Measurements from ENCODE around the gene KPNA6. TPM values are rescaled to one million over a fixed set of nuclear protein-coding genes. Genes with fewer than 3 reads are reported as not detected.
A peak's percentile ranks its signal among the peaks of the same experiment; 100 is the strongest.

Gene KPNA6
- total RNA-seq, 1 experiment from 2014 or later, result 86.9 TPM

GRCh38 chr1:32220746-32221580, 113.1 kb downstream of the KPNA6 start:
- intact Hi-C loops (cut with micrococcal nuclease), result no loop called here
- peaks cover 9% of the 10 kb centered on the region for H3K4me1 Mint-ChIP-seq (ENCODE audit: insufficient read depth, unreplicated experiment)
- H3K9me3 Mint-ChIP-seq (ENCODE audit: unreplicated experiment), result no peaks in the 10 kb centered on the region
- H3K27ac Mint-ChIP-seq (ENCODE audit: low read depth, unreplicated experiment), result peak overlapping the region; percentile 98
- H3K36me3 Mint-ChIP-seq (ENCODE audit: insufficient read depth, unreplicated experiment), result peaks cover 64% of the 10 kb centered on the region
- no peaks in the 10 kb centered on the region for H3K27me3 Mint-ChIP-seq (ENCODE audit: insufficient read depth, unreplicated experiment)
- no peak for DNase-seq (ENCODE audit: unreplicated experiment)
- CTCF ChIA-PET, result interaction anchor here (0.6 kb wide), 4 partner anchors 28 to 187 kb away, joined by 3 to 5 read pairs (median 3); no protein-coding TSS in a partner anchor
- TF ChIP-seq, protein P1, sequence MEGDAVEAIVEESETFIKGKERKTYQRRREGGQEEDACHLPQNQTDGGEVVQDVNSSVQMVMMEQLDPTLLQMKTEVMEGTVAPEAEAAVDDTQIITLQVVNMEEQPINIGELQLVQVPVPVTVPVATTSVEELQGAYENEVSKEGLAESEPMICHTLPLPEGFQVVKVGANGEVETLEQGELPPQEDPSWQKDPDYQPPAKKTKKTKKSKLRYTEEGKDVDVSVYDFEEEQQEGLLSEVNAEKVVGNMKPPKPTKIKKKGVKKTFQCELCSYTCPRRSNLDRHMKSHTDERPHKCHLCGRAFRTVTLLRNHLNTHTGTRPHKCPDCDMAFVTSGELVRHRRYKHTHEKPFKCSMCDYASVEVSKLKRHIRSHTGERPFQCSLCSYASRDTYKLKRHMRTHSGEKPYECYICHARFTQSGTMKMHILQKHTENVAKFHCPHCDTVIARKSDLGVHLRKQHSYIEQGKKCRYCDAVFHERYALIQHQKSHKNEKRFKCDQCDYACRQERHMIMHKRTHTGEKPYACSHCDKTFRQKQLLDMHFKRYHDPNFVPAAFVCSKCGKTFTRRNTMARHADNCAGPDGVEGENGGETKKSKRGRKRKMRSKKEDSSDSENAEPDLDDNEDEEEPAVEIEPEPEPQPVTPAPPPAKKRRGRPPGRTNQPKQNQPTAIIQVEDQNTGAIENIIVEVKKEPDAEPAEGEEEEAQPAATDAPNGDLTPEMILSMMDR (IDR thresholded peaks at IDR 0.05; ENCODE audit: unreplicated experiment), result no peak
- H3K4me3 Mint-ChIP-seq (ENCODE audit: unreplicated experiment), result peak overlapping the region; percentile 90
- BruUV-seq (replicated peaks), result no TSS peak
- POLR2A ChIA-PET, result interaction anchor here (0.6 to 1.3 kb wide), 3 partner anchors 15 to 567 kb away, joined by 3 to 5 read pairs (median 5); partner anchors contain the start of genes HDAC1 and IQCC

- POLR2A ChIA-PET, result interaction anchor here (0.7 to 1.3 kb wide), 2 partner anchors 16 to 432 kb away, joined by 3 to 5 read pairs; partner anchors contain the start of gene IQCC
- TF ChIP-seq, protein P1 (IDR thresholded peaks at IDR 0.05; ENCODE audit: unreplicated experiment), result no peak
- Mint-ChIP-seq H3K4me1 (ENCODE audit: insufficient read depth, unreplicated experiment) (peaks cover 9% of the 10 kb centered on the region), H3K36me3 (ENCODE audit: insufficient read depth, unreplicated experiment) (peaks cover 64% of the 10 kb centered on the region), H3K4me3 (ENCODE audit: unreplicated experiment) (peak overlapping the region; percentile 90), H3K9me3 (ENCODE audit: unreplicated experiment) (no peaks in the 10 kb centered on the region), H3K27ac (ENCODE audit: low read depth, unreplicated experiment) (peak overlapping the region; percentile 98), H3K27me3 (ENCODE audit: insufficient read depth, unreplicated experiment) (no peaks in the 10 kb centered on the region)
- CTCF ChIA-PET, result interaction anchor here (0.6 kb wide), 2 partner anchors 180 to 187 kb away, joined by 3 read pairs; no protein-coding TSS in a partner anchor
- intact Hi-C loops (cut with micrococcal nuclease), result no loop called here
- TSS peak; percentile 51 for BruUV-seq (replicated peaks)
- DNase-seq (ENCODE audit: unreplicated experiment), result no peak
These were observed 113.7 kb downstream of the KPNA6 start for GRCh38 chr1:32221581-32221979.

DNA sequence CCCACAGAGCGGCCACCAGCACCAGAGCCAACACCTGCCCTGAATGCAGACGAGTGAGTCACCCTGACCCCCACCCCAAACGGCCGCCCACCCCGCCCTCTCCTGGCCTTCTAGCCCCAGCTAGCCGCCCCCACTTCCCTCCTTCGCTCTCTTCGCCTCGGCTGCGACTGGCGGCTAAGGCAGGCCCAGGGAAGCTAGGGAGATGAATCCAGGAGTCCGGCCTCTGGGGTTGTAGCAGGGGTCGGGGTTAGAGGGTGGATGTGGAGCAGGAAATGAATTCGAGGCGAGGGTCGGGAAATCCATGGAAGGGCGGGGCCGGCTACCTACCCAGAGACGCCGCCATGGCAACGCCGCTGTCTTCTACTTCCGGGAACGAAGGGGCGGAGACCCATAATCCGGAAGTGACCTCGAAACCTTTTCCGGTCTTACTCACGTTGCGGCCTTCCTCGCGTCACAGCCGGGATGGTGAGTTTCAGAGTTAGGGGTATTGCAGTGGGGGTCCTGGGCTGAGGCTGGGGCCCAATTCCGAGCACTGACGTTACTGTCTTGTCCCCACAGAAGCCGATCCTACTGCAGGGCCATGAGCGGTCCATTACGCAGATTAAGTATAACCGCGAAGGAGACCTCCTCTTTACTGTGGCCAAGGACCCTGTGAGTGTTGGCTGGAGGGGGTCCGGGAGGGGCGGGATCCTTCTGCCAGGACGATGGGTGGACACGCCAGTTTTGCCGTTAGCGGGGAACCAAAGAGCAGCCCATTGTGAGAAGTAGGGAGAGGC, 114.3 kb downstream of the KPNA6 start, which contains the start of the genes EIF3I and TMEM234:
EIF3I (plus strand) TSS at position 428 of the 776 bp plus-strand sequence; CDS start at position 463, 35 bp downstream.
TMEM234 (minus strand) TSS at position 374 of the 776 bp plus-strand sequence; CDS start at position 343, 31 bp downstream.
- peak; percentile 92 for DNase-seq (ENCODE audit: unreplicated experiment)
- ChIA-PET POLR2A (interaction anchor here (0.7 to 1.9 kb wide), 8 partner anchors 10 to 431 kb away, joined by 3 to 9 read pairs (median 4); partner anchors contain the start of genes BSDC1, IQCC and KPNA6), CTCF (no interaction called here)
- H3K4me3 Mint-ChIP-seq (ENCODE audit: unreplicated experiment), result peak within 1 kb of the TSS; percentile 90
- H3K27ac Mint-ChIP-seq (ENCODE audit: low read depth, unreplicated experiment), result peak within 1 kb of the TSS; percentile 98
- TF ChIP-seq, protein P1 (IDR thresholded peaks at IDR 0.05; ENCODE audit: unreplicated experiment), result no peak
- H3K4me1 Mint-ChIP-seq (ENCODE audit: insufficient read depth, unreplicated experiment), result peaks cover 9% of the 10 kb centered on the region
- peaks cover 64% of the 10 kb centered on the region for H3K36me3 Mint-ChIP-seq (ENCODE audit: insufficient read depth, unreplicated experiment)
- no peaks in the 10 kb centered on the region for H3K9me3 Mint-ChIP-seq (ENCODE audit: unreplicated experiment)
- no peaks in the 10 kb centered on the region for H3K27me3 Mint-ChIP-seq (ENCODE audit: insufficient read depth, unreplicated experiment)
- BruUV-seq (replicated peaks), result no TSS peak
- intact Hi-C loops (cut with micrococcal nuclease), result loop anchor here (2.0 kb wide), 1 partner anchor 129 kb away; no protein-coding TSS in a partner anchor
